DND-41 (cell line): ENCODE measurements around the gene MEOX2.

Experiments
- ATAC-seq: fragments of 200-7000 bp; cut with Tn5 transposase; 3 replicates; pipeline ENCODE4 v1.9.1; 2021; ENCODE audit warnings: low read depth; ENCODE audit not compliant: insufficient read depth
- DNase-seq: peaks from one replicate; pipeline ENCODE4 v3.0.0-alpha.2; 2020
- H2AFZ ChIP-seq: 2 replicates; pipeline ENCODE4 v1.6.0; 2012; ENCODE audit warnings: low read depth, low read length
- H3K27ac ChIP-seq: 2 replicates; pipeline ENCODE4 v1.5.1; 2012; ENCODE audit warnings: low read length, inconsistent platforms
- H3K27me3 ChIP-seq: fragments of 200-600 bp; sonication (generic); 2 replicates; pipeline ENCODE4 v1.6.0; 2012; ENCODE audit warnings: low read length, mild to moderate bottlenecking, inconsistent platforms; ENCODE audit not compliant: insufficient read depth, poor library complexity
- H3K36me3 ChIP-seq: 2 replicates; pipeline ENCODE4 v1.5.1; 2012; ENCODE audit warnings: low read length, inconsistent platforms; ENCODE audit not compliant: insufficient read depth
- H3K4me1 ChIP-seq: 2 replicates; pipeline ENCODE4 v1.5.1; 2012; ENCODE audit warnings: mild to moderate bottlenecking, low read length; ENCODE audit not compliant: insufficient read depth
- H3K4me2 ChIP-seq: 2 replicates; pipeline ENCODE4 v1.6.0; 2012; ENCODE audit warnings: mild to moderate bottlenecking, moderate library complexity, low read length, inconsistent platforms; ENCODE audit not compliant: insufficient read depth
- H3K4me3 ChIP-seq, 2 experiments: fragments of 200-600 bp in 1 of 2; shearing (Covaris generic) in 1 of 2; 2 replicates each; pipeline ENCODE4 v1.5.1; 2012 to 2016; ENCODE audit warnings: inconsistent platforms in 2 of 2, low read length in 2 of 2, mild to moderate bottlenecking in 2 of 2, low read depth in 1 of 2, moderate library complexity in 1 of 2
- H3K79me2 ChIP-seq: 2 replicates; pipeline ENCODE4 v1.6.0; 2012; ENCODE audit warnings: low read length, inconsistent platforms; ENCODE audit not compliant: insufficient read depth
- H3K9ac ChIP-seq: 2 replicates; pipeline ENCODE4 v1.6.0; 2012; ENCODE audit warnings: low read depth, mild to moderate bottlenecking, inconsistent platforms, low read length, moderate library complexity
- H3K9me3 ChIP-seq: 2 replicates; pipeline ENCODE4 v1.5.1; 2012; ENCODE audit warnings: low read length, moderate library complexity, mild to moderate bottlenecking, inconsistent platforms; ENCODE audit not compliant: insufficient read depth, severe bottlenecking
- H4K20me1 ChIP-seq: 2 replicates; pipeline ENCODE4 v1.6.0; 2012; ENCODE audit warnings: low read length; ENCODE audit not compliant: insufficient read depth
- CTCF ChIP-seq: IDR thresholded peaks from 2 replicates; pipeline ENCODE4 v1.5.1; 2012; ENCODE audit warnings: borderline replicate concordance, low read length, moderate library complexity, mild to moderate bottlenecking; ENCODE audit not compliant: poor library complexity, severe bottlenecking; ENCODE audit errors: extremely low read depth
- EZH2 ChIP-seq: IDR thresholded peaks from 3 replicates; pipeline ENCODE4 v1.6.1; 2012; ENCODE audit warnings: borderline replicate concordance, low read depth, mild to moderate bottlenecking, moderate library complexity, low read length, inconsistent platforms; ENCODE audit not compliant: severe bottlenecking

Gene MEOX2

GRCh38 chr7:15688911-15689310, 2.4 kb upstream of the MEOX2 start:
- no peak for TF ChIP-seq EZH2
- TF ChIP-seq CTCF: no peak
- Histone ChIP-seq H3K4me3 (no peak overlapping the region), H3K27ac (no peak overlapping the region), H3K27me3 (no peaks in the 10 kb centered on the region), H3K79me2 (no peaks in the 10 kb centered on the region), H3K36me3 (no peaks in the 10 kb centered on the region), H3K4me2 (no peak overlapping the region), H3K9ac (no peak overlapping the region), H3K9me3 (peaks cover 4% of the 10 kb centered on the region), H3K4me1 (no peaks in the 10 kb centered on the region), H4K20me1 (no peaks in the 10 kb centered on the region), H2AFZ (no peak overlapping the region)
- ATAC-seq (no peak), DNase-seq (no peak)

- Histone ChIP-seq H3K9me3 (peaks cover 4% of the 10 kb centered on the region), H3K4me2 (no peak overlapping the region), H3K27ac (no peak overlapping the region), H3K36me3 (no peaks in the 10 kb centered on the region), H3K27me3 (no peaks in the 10 kb centered on the region), H3K79me2 (no peaks in the 10 kb centered on the region), H3K4me3 (no peak overlapping the region), H3K4me1 (no peaks in the 10 kb centered on the region), H4K20me1 (no peaks in the 10 kb centered on the region), H3K9ac (no peak overlapping the region), H2AFZ (no peak overlapping the region)
- no peak for TF ChIP-seq EZH2
- no peak for TF ChIP-seq CTCF
- ATAC-seq (no peak), DNase-seq (no peak)
Measured at GRCh38 chr7:15688279-15688626, 1.8 kb upstream of the MEOX2 start.

- Histone ChIP-seq H3K4me1 (no peaks in the 10 kb centered on the region), H3K36me3 (no peaks in the 10 kb centered on the region), H3K4me3 (no peak overlapping the region), H4K20me1 (no peaks in the 10 kb centered on the region), H3K9me3 (peaks cover 4% of the 10 kb centered on the region), H3K4me2 (no peak overlapping the region), H3K79me2 (no peaks in the 10 kb centered on the region), H3K27ac (no peak overlapping the region), H3K27me3 (no peaks in the 10 kb centered on the region), H2AFZ (no peak overlapping the region), H3K9ac (no peak overlapping the region)
- no peak for DNase-seq
- TF ChIP-seq EZH2 (no peak), CTCF (no peak)
- no peak for ATAC-seq
Measured at GRCh38 chr7:15687546-15688278, 1.2 kb upstream of the MEOX2 start.
